ENCODE measurements around the gene TOPORS. TPM values are rescaled to one million over a fixed set of nuclear protein-coding genes. Genes with fewer than 3 reads are reported as not detected.

The TOPORS gene
- polyA plus RNA-seq, 1 experiment = 5.4 TPM

DNA sequence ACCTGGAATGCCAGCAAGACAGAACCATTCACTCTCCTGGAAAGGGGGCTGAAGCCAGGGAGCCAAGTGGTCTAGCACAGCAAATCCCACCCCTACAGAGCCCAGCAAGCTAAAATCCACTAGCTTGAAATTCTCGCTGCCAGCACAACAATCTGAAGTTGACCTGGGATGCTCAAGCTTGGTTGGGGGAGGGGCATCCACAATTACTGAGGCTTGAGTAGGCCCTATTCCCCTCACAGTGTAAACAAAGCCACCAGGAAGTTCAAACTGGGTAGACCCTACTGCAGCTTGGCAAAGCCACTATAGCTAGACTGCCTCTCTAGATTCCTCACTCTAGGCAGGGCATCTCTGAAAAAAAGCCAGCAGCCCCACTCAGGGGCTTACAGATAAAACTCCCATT is 43.7 kb downstream of the TOPORS start:
- Histone ChIP-seq H3K36me3 (ENCODE audit: control insufficient read depth, insufficient read depth, low read length) (no peaks in the 10 kb centered on the region), H3K4me3 (ENCODE audit: low read depth, low read length) (no peak overlapping the region), H3K27me3 (ENCODE audit: control insufficient read depth, insufficient read depth, low read length) (no peaks in the 10 kb centered on the region)
- TF ChIP-seq, protein P1, sequence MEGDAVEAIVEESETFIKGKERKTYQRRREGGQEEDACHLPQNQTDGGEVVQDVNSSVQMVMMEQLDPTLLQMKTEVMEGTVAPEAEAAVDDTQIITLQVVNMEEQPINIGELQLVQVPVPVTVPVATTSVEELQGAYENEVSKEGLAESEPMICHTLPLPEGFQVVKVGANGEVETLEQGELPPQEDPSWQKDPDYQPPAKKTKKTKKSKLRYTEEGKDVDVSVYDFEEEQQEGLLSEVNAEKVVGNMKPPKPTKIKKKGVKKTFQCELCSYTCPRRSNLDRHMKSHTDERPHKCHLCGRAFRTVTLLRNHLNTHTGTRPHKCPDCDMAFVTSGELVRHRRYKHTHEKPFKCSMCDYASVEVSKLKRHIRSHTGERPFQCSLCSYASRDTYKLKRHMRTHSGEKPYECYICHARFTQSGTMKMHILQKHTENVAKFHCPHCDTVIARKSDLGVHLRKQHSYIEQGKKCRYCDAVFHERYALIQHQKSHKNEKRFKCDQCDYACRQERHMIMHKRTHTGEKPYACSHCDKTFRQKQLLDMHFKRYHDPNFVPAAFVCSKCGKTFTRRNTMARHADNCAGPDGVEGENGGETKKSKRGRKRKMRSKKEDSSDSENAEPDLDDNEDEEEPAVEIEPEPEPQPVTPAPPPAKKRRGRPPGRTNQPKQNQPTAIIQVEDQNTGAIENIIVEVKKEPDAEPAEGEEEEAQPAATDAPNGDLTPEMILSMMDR (IDR thresholded peaks at IDR 0.05; ENCODE audit: insufficient read depth, low read depth, low read length) = no peak
- no peak for DNase-seq (ENCODE audit: low read depth)
- ChIA-PET CTCF (interaction anchor here (1.7 kb wide), 1 partner anchor 14 kb away, joined by 4 read pairs; no protein-coding TSS in a partner anchor), POLR2A (no interaction called here)

DNA sequence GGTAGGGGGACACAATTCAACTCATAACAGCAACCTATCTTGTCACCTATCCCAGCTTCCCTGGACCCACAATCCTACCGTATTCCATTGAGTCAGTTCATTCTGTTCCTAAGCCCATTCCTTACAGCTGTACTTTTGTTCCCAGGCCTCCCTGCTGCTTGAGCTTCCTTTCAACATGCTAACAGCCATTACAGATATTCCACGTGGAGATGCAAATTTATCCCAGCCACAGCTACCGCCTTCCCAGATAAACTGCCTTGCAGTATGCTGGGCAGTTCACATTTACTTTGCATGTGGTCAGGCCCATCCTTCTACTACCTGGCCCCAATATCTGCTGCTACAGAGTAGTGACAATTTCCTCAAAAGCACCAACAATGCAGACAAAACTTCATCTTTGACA is 49.4 kb downstream of the TOPORS start:
- no peak for DNase-seq (ENCODE audit: low read depth)

DNA sequence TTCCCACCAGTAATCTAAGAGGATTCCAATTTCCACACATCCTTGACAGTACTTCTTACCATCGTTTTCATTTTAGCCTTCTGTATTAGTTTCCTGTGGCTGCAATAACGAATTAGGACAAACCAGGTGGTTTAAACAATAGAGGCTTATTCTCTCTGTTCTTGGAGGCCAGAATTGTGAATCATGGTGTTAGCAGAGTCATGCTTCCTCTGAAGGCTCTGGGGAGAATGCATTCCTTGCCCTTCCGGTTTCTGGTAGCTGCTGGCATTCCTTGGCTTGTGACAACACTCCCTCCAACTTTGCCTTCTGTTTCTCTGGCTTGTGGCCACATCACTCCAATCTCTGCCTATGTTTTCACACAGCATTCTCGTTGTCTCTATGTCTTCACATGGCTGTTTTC is 49.9 kb downstream of the TOPORS start:
- no peak overlapping the region for H3K4me3 ChIP-seq (ENCODE audit: low read depth, low read length)
- no peaks in the 10 kb centered on the region for H3K27me3 ChIP-seq (ENCODE audit: control insufficient read depth, insufficient read depth, low read length)
- POLR2A ChIA-PET = no interaction called here
- TF ChIP-seq, protein P1 (IDR thresholded peaks at IDR 0.05; ENCODE audit: insufficient read depth, low read depth, low read length) = no peak
- DNase-seq (ENCODE audit: low read depth) = no peak
- CTCF ChIA-PET = interaction anchor here (1.2 to 2.3 kb wide), 2 partner anchors 23 to 124 kb away, joined by 3 to 7 read pairs; no protein-coding TSS in a partner anchor
- H3K36me3 ChIP-seq (ENCODE audit: control insufficient read depth, insufficient read depth, low read length) = peaks cover 1% of the 10 kb centered on the region; the same call in 1 of the 2 replicates

More for the DNA sequence above, 49.4 kb downstream of the TOPORS start:
- CTCF ChIA-PET = interaction anchor here (1.2 to 2.3 kb wide), 2 partner anchors 22 to 124 kb away, joined by 3 to 7 read pairs; no protein-coding TSS in a partner anchor
- H3K4me3 ChIP-seq (ENCODE audit: low read depth, low read length) = no peak overlapping the region
- H3K36me3 ChIP-seq (ENCODE audit: control insufficient read depth, insufficient read depth, low read length) = peaks cover under 1% of the 10 kb centered on the region; the same call in 1 of the 2 replicates
- TF ChIP-seq, protein P1 (IDR thresholded peaks at IDR 0.05; ENCODE audit: insufficient read depth, low read depth, low read length) = no peak
- no peaks in the 10 kb centered on the region for H3K27me3 ChIP-seq (ENCODE audit: control insufficient read depth, insufficient read depth, low read length)
- POLR2A ChIA-PET = no interaction called here

DNA sequence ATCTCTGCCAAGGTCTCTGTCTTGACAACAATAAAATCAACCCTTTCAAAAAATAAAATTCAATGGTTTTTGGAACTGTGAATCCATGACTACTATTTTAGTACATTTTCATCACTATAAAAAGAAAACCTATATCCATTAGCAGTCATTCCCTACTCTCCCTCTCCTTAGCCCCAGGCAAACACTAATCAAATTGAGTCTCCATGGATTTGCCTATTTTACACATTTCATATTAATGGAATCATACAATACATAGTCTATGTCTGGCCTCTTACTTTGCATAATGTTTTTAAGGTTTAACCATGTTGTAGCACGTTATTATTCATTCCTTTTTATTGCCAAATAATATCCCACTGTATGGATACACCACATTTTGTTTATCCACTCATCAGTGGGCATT is 50.5 kb downstream of the TOPORS start:
- H3K27me3 ChIP-seq (ENCODE audit: control insufficient read depth, insufficient read depth, low read length) = no peaks in the 10 kb centered on the region
- ChIA-PET POLR2A (no interaction called here), CTCF (interaction anchor here (1.2 kb wide), 1 partner anchor 23 kb away, joined by 3 read pairs; no protein-coding TSS in a partner anchor)
- H3K4me3 ChIP-seq (ENCODE audit: low read depth, low read length) = no peak overlapping the region
- H3K36me3 ChIP-seq (ENCODE audit: control insufficient read depth, insufficient read depth, low read length) = peaks cover 1% of the 10 kb centered on the region; the same call in 1 of the 2 replicates
- DNase-seq (ENCODE audit: low read depth) = no peak
- TF ChIP-seq, protein P1 (IDR thresholded peaks at IDR 0.05; ENCODE audit: insufficient read depth, low read depth, low read length) = no peak

DNA sequence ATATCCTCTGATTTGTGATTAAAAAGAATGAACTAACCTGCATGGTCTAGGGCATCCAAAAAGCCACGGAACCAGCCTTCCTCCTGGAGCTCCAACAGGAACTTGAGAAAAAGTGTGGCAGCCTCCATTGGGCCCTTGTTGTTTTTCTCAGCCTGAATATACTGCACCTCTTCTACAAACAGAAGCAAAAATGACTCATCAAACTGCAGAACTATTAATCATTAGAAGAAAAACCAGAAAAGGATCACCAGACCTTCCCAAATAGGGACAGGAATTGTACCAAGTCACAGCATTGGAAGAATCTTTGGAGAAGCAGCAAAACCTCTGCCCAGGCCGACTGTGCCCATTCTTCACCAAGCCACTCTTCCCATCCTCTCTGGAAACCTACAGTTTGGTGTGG is 51.6 kb downstream of the TOPORS start:
- ChIA-PET CTCF (no interaction called here), POLR2A (no interaction called here)
- H3K36me3 ChIP-seq (ENCODE audit: control insufficient read depth, insufficient read depth, low read length) = peaks cover 1% of the 10 kb centered on the region; the same call in 1 of the 2 replicates
- no peaks in the 10 kb centered on the region for H3K27me3 ChIP-seq (ENCODE audit: control insufficient read depth, insufficient read depth, low read length)
- TF ChIP-seq, protein P1 (IDR thresholded peaks at IDR 0.05; ENCODE audit: insufficient read depth, low read depth, low read length) = no peak
- no peak for DNase-seq (ENCODE audit: low read depth)
- H3K4me3 ChIP-seq (ENCODE audit: low read depth, low read length) = no peak overlapping the region
